SK-N-SH (cell line): ENCODE results near the gene SLCO1B3. TPM values are rescaled to one million over a fixed set of nuclear protein-coding genes. Genes with fewer than 3 reads are reported as not detected.

ENCODE experiments used
- CTCF ChIA-PET: fragments of 300-600, 350-600 bp; formaldehyde crosslinking; extraction: SDS; loops from one replicate; lab custom pipeline; 2021; lab: Yijun Ruan, JAX
- POLR2A ChIA-PET: fragments of 350-600 bp; sonication (Branson Sonifier 250); formaldehyde crosslinking; extraction: SDS; loops from one replicate; lab custom pipeline; 2020; ENCODE audit warnings: antibody characterized with exemption, inconsistent platforms; lab: Yijun Ruan, JAX
- DNase-seq: peaks from one replicate; pipeline ENCODE4 v3.0.0; 2012
- H2AFZ ChIP-seq: fragments of 200-600 bp; sonication (generic); 2 replicates; pipeline ENCODE4 v1.8.1; 2016; ENCODE audit warnings: antibody characterized with exemption, mild to moderate bottlenecking, low read depth
- H3F3A ChIP-seq: fragments of 200-600 bp; sonication (generic); replicated peaks from 2 replicates; pipeline ENCODE3; 2016; ENCODE audit warnings: antibody characterized with exemption, mild to moderate bottlenecking; ENCODE audit not compliant: insufficient read depth
- H3K27ac ChIP-seq, 2 experiments: fragments of 200-500 bp in 1 of 2; fragments of 200-600 bp in 1 of 2; sonication (Bioruptor generic) in 1 of 2; sonication (generic), shearing (Covaris generic) in 1 of 2; 2 replicates each; pipeline versions ENCODE4 v1.5.1 to v1.6.1; 2014 to 2016; ENCODE audit warnings: low read depth in 2 of 2, inconsistent platforms in 1 of 2, low read length in 1 of 2, mild to moderate bottlenecking in 1 of 2, mixed read lengths in 1 of 2
- H3K27me3 ChIP-seq: fragments of 200-600 bp; sonication (generic), shearing (Covaris generic); 2 replicates; pipeline ENCODE4 v1.6.1; 2016; ENCODE audit warnings: mixed run types; ENCODE audit not compliant: insufficient read depth
- H3K36me3 ChIP-seq, 2 experiments: fragments of 200-500 bp in 1 of 2; fragments of 200-600 bp in 1 of 2; sonication (Bioruptor generic) in 1 of 2; sonication (generic) in 1 of 2; replicated peaks in 1 of 2; 2 replicates each; pipeline versions ENCODE3 to v1.5.1; 2014 to 2016; ENCODE audit warnings: low read length in 1 of 2, mild to moderate bottlenecking in 1 of 2; ENCODE audit not compliant: insufficient read depth in 2 of 2, control insufficient read depth in 1 of 2
- H3K4me1 ChIP-seq, 2 experiments: fragments of 200-500 bp in 1 of 2; fragments of 200-600 bp in 1 of 2; sonication (Bioruptor generic) in 1 of 2; sonication (generic), shearing (Covaris generic) in 1 of 2; 2 replicates each; pipeline versions ENCODE4 v1.5.1 to v1.6.1; 2014 to 2016; ENCODE audit warnings: low read depth in 1 of 2, low read length in 1 of 2, mixed run types in 1 of 2; ENCODE audit not compliant: insufficient read depth in 2 of 2, control insufficient read depth in 1 of 2
- H3K4me2 ChIP-seq: fragments of 200-600 bp; sonication (generic), shearing (Covaris generic); 2 replicates; pipeline ENCODE4 v1.6.1; 2017; ENCODE audit warnings: mixed run types
- H3K4me3 ChIP-seq, 2 experiments: fragments of 200-500 bp in 1 of 2; fragments of 200-600 bp in 1 of 2; sonication (Bioruptor generic) in 1 of 2; sonication (generic), shearing (Covaris generic) in 1 of 2; 2 replicates each; pipeline versions ENCODE4 v1.5.1 to v1.8.1; 2014 to 2016; ENCODE audit warnings: low read depth in 2 of 2, inconsistent platforms in 1 of 2, low read length in 1 of 2, mild to moderate bottlenecking in 1 of 2, mixed read lengths in 1 of 2, moderate library complexity in 1 of 2
- H3K79me2 ChIP-seq: fragments of 200-600 bp; sonication (generic); 2 replicates; pipeline ENCODE4 v1.8.1; 2017; ENCODE audit warnings: mild to moderate bottlenecking; ENCODE audit not compliant: insufficient read depth
- H3K9ac ChIP-seq: fragments of 200-600 bp; sonication (generic); 2 replicates; pipeline ENCODE4 v1.6.1; 2017; ENCODE audit warnings: mixed run types
- H3K9me2 ChIP-seq: fragments of 200-600 bp; sonication (generic); 2 replicates; pipeline ENCODE4 v1.6.1; 2017; ENCODE audit warnings: mixed run types
- H3K9me3 ChIP-seq: fragments of 200-600 bp; sonication (generic); 2 replicates; pipeline ENCODE4 v1.6.1; 2017; ENCODE audit warnings: mixed run types, mild to moderate bottlenecking, moderate library complexity
- H4K20me1 ChIP-seq: fragments of 200-600 bp; sonication (generic); 2 replicates; pipeline ENCODE4 v1.6.1; 2017; ENCODE audit warnings: mild to moderate bottlenecking, mixed run types; ENCODE audit not compliant: insufficient read depth
- ELF1 ChIP-seq: IDR thresholded peaks from 2 replicates; pipeline ENCODE4 v1.4.0; 2012
- EP300 ChIP-seq, 2 experiments: IDR thresholded peaks; 2 replicates each; pipeline versions ENCODE4 v1.4.0 to v1.6.1; 2012; ENCODE audit warnings: borderline replicate concordance in 1 of 2, low read depth in 1 of 2, low read length in 1 of 2
- FOXJ3 ChIP-seq: sonication (generic); formaldehyde crosslinking; IDR thresholded peaks from 2 replicates; pipeline ENCODE4 v1.5.1; 2020; ENCODE audit warnings: mild to moderate bottlenecking, missing genetic modification reagents
- POLR2AphosphoS5 ChIP-seq: IDR thresholded peaks from 2 replicates; pipeline ENCODE4 v1.6.1; 2012; ENCODE audit warnings: low read depth, low read length
- RCOR1 ChIP-seq: fragments of 150-350 bp; IDR thresholded peaks from 2 replicates; pipeline ENCODE4 v1.6.1; 2017; ENCODE audit warnings: antibody characterized with exemption, low read length
- RFX5 ChIP-seq: IDR thresholded peaks from 2 replicates; pipeline ENCODE4 v1.6.1; 2012; ENCODE audit warnings: mild to moderate bottlenecking, improper control_type of control experiment, low read length
- SIN3A ChIP-seq: IDR thresholded peaks from 2 replicates; pipeline ENCODE4 v1.6.1; 2012; ENCODE audit warnings: low read depth, mild to moderate bottlenecking, low read length, moderate library complexity, borderline replicate concordance
- SMC3 ChIP-seq: IDR thresholded peaks from 2 replicates; pipeline ENCODE4 v1.6.1; 2012; ENCODE audit warnings: low read depth, low read length, improper control_type of control experiment
- ZBTB33 ChIP-seq: IDR thresholded peaks from 2 replicates; pipeline ENCODE4 v1.4.0; 2012; ENCODE audit warnings: low read depth, borderline replicate concordance
- WGBS: methylation state at CpG from one replicate; pipeline ENCODE4 v1.1.6; 2017; ENCODE audit warnings: low lambda C conversion rate; 5-methylcytosine and 5-hydroxymethylcytosine counted together
- polyA plus RNA-seq, 3 experiments: library from polyadenylated mRNA; depleted of rRNA; stranded (reverse); fragments of >200 nt; gene quantifications; 2 replicates each; pipeline ENCODE4 v1.2.3, GENCODE V29; 2012
- TF ChIP-seq, protein P1 (sequence below): fragments of 200-600 bp; sonication (generic); IDR thresholded peaks from 2 replicates; pipeline ENCODE4 v1.6.1; 2017; ENCODE audit warnings: antibody characterized with exemption, mild to moderate bottlenecking, moderate library complexity

Gene SLCO1B3
- polyA plus RNA-seq, 1 of the 3 experiments (the other 2 are of a cell fraction) = not detected

DNA sequence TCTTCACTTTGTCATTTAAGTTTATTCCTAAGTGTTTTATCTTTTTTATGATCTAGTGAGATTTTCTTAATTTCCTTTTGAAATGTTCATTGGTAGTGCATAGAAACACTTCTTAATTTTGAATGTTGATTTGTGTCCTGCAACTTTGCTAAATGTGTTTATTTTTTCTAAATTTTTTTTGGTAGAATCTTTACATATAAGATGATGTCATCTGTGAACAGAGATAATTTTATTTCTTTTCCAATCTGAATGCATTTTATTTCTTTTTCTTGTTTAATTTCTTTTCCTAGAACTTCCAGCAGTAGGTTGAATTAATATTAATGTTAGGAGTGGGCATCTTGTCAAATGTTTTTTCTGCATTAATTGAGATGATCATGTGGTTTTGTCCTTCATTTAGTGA, 42.1 kb downstream of the SLCO1B3 start:
- Histone ChIP-seq H3K9ac (no peak overlapping the region), H2AFZ (no peak overlapping the region), H3F3A (no peaks in the 10 kb centered on the region), H3K27me3 (no peaks in the 10 kb centered on the region), H4K20me1 (no peaks in the 10 kb centered on the region), H3K4me2 (no peak overlapping the region), H3K79me2 (no peaks in the 10 kb centered on the region), H3K9me2 (no peaks in the 10 kb centered on the region), H3K4me1 (no peaks in the 10 kb centered on the region), H3K36me3 (peaks cover 0 to 5% of the 10 kb centered on the region in 2 experiments), H3K27ac (no peak overlapping the region), H3K4me3 (no peak overlapping the region)
- no peak for DNase-seq
- POLR2A ChIA-PET = no interaction called here
- CTCF ChIA-PET = no interaction called here
- TF ChIP-seq RFX5 (no peak), RCOR1 (no peak), SMC3 (no peak), SIN3A (no peak), FOXJ3 (CRISPR knock-in tag) (no peak), EP300 (IDR thresholded peaks at IDR 0.05; ENCODE audit: borderline replicate concordance in 1 of 2, low read depth in 1 of 2, low read length in 1 of 2) (no peak), POLR2AphosphoS5 (no peak)
- TF ChIP-seq, all 33 proteins: peak for 0
- no peaks in the 10 kb centered on the region for H3K9me3 ChIP-seq

- Histone ChIP-seq H3K79me2 (no peaks in the 10 kb centered on the region), H3K36me3 (no peaks in the 10 kb centered on the region), H3K9me3 (no peaks in the 10 kb centered on the region)
- TF ChIP-seq ZBTB33 = no peak
- TF ChIP-seq ELF1 = no peak
- no peak for TF ChIP-seq EP300 (IDR thresholded peaks at IDR 0.05; ENCODE audit: borderline replicate concordance in 1 of 2, low read depth in 1 of 2, low read length in 1 of 2)
- no peak for TF ChIP-seq POLR2AphosphoS5
- TF ChIP-seq, protein P1, sequence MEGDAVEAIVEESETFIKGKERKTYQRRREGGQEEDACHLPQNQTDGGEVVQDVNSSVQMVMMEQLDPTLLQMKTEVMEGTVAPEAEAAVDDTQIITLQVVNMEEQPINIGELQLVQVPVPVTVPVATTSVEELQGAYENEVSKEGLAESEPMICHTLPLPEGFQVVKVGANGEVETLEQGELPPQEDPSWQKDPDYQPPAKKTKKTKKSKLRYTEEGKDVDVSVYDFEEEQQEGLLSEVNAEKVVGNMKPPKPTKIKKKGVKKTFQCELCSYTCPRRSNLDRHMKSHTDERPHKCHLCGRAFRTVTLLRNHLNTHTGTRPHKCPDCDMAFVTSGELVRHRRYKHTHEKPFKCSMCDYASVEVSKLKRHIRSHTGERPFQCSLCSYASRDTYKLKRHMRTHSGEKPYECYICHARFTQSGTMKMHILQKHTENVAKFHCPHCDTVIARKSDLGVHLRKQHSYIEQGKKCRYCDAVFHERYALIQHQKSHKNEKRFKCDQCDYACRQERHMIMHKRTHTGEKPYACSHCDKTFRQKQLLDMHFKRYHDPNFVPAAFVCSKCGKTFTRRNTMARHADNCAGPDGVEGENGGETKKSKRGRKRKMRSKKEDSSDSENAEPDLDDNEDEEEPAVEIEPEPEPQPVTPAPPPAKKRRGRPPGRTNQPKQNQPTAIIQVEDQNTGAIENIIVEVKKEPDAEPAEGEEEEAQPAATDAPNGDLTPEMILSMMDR = no peak
- no peak for TF ChIP-seq FOXJ3 (CRISPR knock-in tag)
- no peak for TF ChIP-seq RCOR1
- no peak for TF ChIP-seq SIN3A
- TF ChIP-seq, all 33 proteins: peak for 0
- Histone ChIP-seq H3K4me2 (no peak overlapping the region), H3K9me2 (no peaks in the 10 kb centered on the region), H3K4me1 (no peaks in the 10 kb centered on the region), H3K27me3 (no peaks in the 10 kb centered on the region), H3F3A (no peaks in the 10 kb centered on the region), H3K9ac (no peak overlapping the region), H2AFZ (no peak overlapping the region), H3K27ac (no peak overlapping the region), H3K4me3 (no peak overlapping the region), H4K20me1 (no peaks in the 10 kb centered on the region)
- CTCF ChIA-PET = no interaction called here
- no peak for DNase-seq
- POLR2A ChIA-PET = no interaction called here
- 46% methylated on average over 3 of the region's 3 CpGs for WGBS
Observed at GRCh38 chr12:20863056-20863455, 52.6 kb downstream of the SLCO1B3 start.
